HEK293 (cell line): ENCODE measurements around the gene SNAPC2.

Experiments
- HOXA7 ChIP-seq: sonication (generic); formaldehyde crosslinking; IDR thresholded peaks from 2 replicates; pipeline ENCODE4 v1.8.1; 2022; ENCODE audit warnings: missing genetic modification reagents, borderline replicate concordance
- IKZF3 ChIP-seq: fragments of 450-650 bp; IDR thresholded peaks from 2 replicates; pipeline ENCODE4 v1.5.0; 2018; ENCODE audit warnings: missing biosample characterization, mild to moderate bottlenecking, missing genetic modification characterization, moderate library complexity
- KLF1 ChIP-seq: fragments of 450-650 bp; formaldehyde crosslinking; IDR thresholded peaks from 2 replicates; pipeline ENCODE4 v1.5.1; 2016; ENCODE audit warnings: missing biosample characterization, missing genetic modification characterization
- KLF16 ChIP-seq: fragments of 450-650 bp; formaldehyde crosslinking; IDR thresholded peaks from 2 replicates; pipeline ENCODE4 v1.5.1; 2017; ENCODE audit warnings: missing biosample characterization, missing genetic modification characterization
- KLF8 ChIP-seq: fragments of 450-650 bp; formaldehyde crosslinking; IDR thresholded peaks from 2 replicates; pipeline ENCODE4 v1.5.1; 2016; ENCODE audit warnings: missing biosample characterization, missing genetic modification characterization
- MEIS1 ChIP-seq: sonication (generic); formaldehyde crosslinking; IDR thresholded peaks from 2 replicates; pipeline ENCODE4 v1.8.1; 2022; ENCODE audit warnings: missing genetic modification reagents, mild to moderate bottlenecking, borderline replicate concordance
- PRDM10 ChIP-seq: fragments of 450-650 bp; formaldehyde crosslinking; IDR thresholded peaks from 2 replicates; pipeline ENCODE4 v1.5.1; 2016; ENCODE audit warnings: missing biosample characterization, missing genetic modification characterization
- SCRT1 ChIP-seq: fragments of 450-650 bp; formaldehyde crosslinking; IDR thresholded peaks from 2 replicates; pipeline ENCODE4 v1.5.1; 2016; ENCODE audit warnings: missing biosample characterization, missing genetic modification characterization, borderline replicate concordance
- SETDB1 ChIP-seq: IDR thresholded peaks from one replicate; pipeline ENCODE4 v1.6.1; 2017; ENCODE audit warnings: mild to moderate bottlenecking, low read length, moderate library complexity, mixed read lengths; ENCODE audit not compliant: insufficient read length
- SP2 ChIP-seq: fragments of 450-650 bp; formaldehyde crosslinking; IDR thresholded peaks from 2 replicates; pipeline ENCODE4 v1.5.1; 2016; ENCODE audit warnings: missing biosample characterization, missing genetic modification characterization
- SP3 ChIP-seq: fragments of 450-650 bp; formaldehyde crosslinking; IDR thresholded peaks from 2 replicates; pipeline ENCODE4 v1.5.1; 2016; ENCODE audit warnings: missing biosample characterization, missing genetic modification characterization
- ZBTB21 ChIP-seq: fragments of 450-650 bp; formaldehyde crosslinking; IDR thresholded peaks from 2 replicates; pipeline ENCODE4 v1.5.1; 2017; ENCODE audit warnings: missing biosample characterization, missing genetic modification characterization
- ZBTB48 ChIP-seq: fragments of 450-650 bp; formaldehyde crosslinking; IDR thresholded peaks from 2 replicates; pipeline ENCODE4 v1.5.1; 2016; ENCODE audit warnings: missing biosample characterization, missing genetic modification characterization
- ZNF223 ChIP-seq: fragments of 450-650 bp; formaldehyde crosslinking; IDR thresholded peaks from 2 replicates; pipeline ENCODE4 v1.5.1; 2016; ENCODE audit warnings: missing biosample characterization, missing genetic modification characterization
- ZNF292 ChIP-seq: fragments of 450-650 bp; formaldehyde crosslinking; IDR thresholded peaks from 2 replicates; pipeline ENCODE4 v1.5.1; 2016; ENCODE audit warnings: low read depth, missing biosample characterization, missing genetic modification characterization, borderline replicate concordance
- ZNF302 ChIP-seq: fragments of 450-650 bp; formaldehyde crosslinking; IDR thresholded peaks from 2 replicates; pipeline ENCODE4 v1.5.1; 2016; ENCODE audit warnings: missing biosample characterization, missing genetic modification characterization, low read depth
- ZNF366 ChIP-seq: fragments of 450-650 bp; formaldehyde crosslinking; conservative IDR thresholded peaks from 2 replicates; pipeline ENCODE4 v1.5.1; 2016; ENCODE audit warnings: missing biosample characterization, missing genetic modification characterization
- ZNF449 ChIP-seq: fragments of 450-650 bp; formaldehyde crosslinking; IDR thresholded peaks from 2 replicates; pipeline ENCODE4 v1.5.1; 2017; ENCODE audit warnings: missing biosample characterization, mild to moderate bottlenecking, missing genetic modification characterization, moderate library complexity
- ZNF510 ChIP-seq: fragments of 450-650 bp; formaldehyde crosslinking; IDR thresholded peaks from 2 replicates; pipeline ENCODE4 v1.5.1; 2018; ENCODE audit warnings: mild to moderate bottlenecking, missing genetic modification characterization, missing biosample characterization; ENCODE audit not compliant: insufficient replicate concordance
- ZNF514 ChIP-seq: fragments of 450-650 bp; formaldehyde crosslinking; IDR thresholded peaks from 2 replicates; pipeline ENCODE4 v1.5.1; 2016; ENCODE audit warnings: missing biosample characterization, missing genetic modification characterization
- ZNF544 ChIP-seq: fragments of 450-650 bp; formaldehyde crosslinking; IDR thresholded peaks from 2 replicates; pipeline ENCODE4 v1.5.0; 2017; ENCODE audit warnings: missing biosample characterization, missing genetic modification characterization
- ZNF596 ChIP-seq: fragments of 450-650 bp; IDR thresholded peaks from 2 replicates; pipeline ENCODE4 v1.5.0; 2018; ENCODE audit warnings: missing biosample characterization, mild to moderate bottlenecking, missing genetic modification characterization, moderate library complexity
- ZNF610 ChIP-seq: fragments of 450-650 bp; formaldehyde crosslinking; IDR thresholded peaks from 2 replicates; pipeline ENCODE4 v1.5.1; 2016; ENCODE audit warnings: missing biosample characterization, missing genetic modification characterization, borderline replicate concordance
- ZNF621 ChIP-seq: fragments of 450-650 bp; formaldehyde crosslinking; IDR thresholded peaks from 2 replicates; pipeline ENCODE4 v1.5.1; 2017; ENCODE audit warnings: missing biosample characterization, missing genetic modification characterization
- ZNF623 ChIP-seq: fragments of 450-650 bp; formaldehyde crosslinking; IDR thresholded peaks from 2 replicates; pipeline ENCODE4 v1.5.1; 2016; ENCODE audit warnings: missing biosample characterization, missing genetic modification characterization
- ZNF664 ChIP-seq: fragments of 450-650 bp; formaldehyde crosslinking; IDR thresholded peaks from 2 replicates; pipeline ENCODE4 v1.5.1; 2016; ENCODE audit warnings: missing biosample characterization, missing genetic modification characterization
- ZNF677 ChIP-seq: fragments of 450-650 bp; IDR thresholded peaks from 2 replicates; pipeline ENCODE4 v1.5.0; 2018; ENCODE audit warnings: missing biosample characterization, mild to moderate bottlenecking, missing genetic modification characterization, moderate library complexity
- ZNF701 ChIP-seq: fragments of 450-650 bp; formaldehyde crosslinking; IDR thresholded peaks from 2 replicates; pipeline ENCODE4 v1.5.1; 2016; ENCODE audit warnings: missing biosample characterization, missing genetic modification characterization
- ZNF76 ChIP-seq: fragments of 450-650 bp; formaldehyde crosslinking; IDR thresholded peaks from 2 replicates; pipeline ENCODE4; 2016; ENCODE audit warnings: low read depth, missing biosample characterization, missing genetic modification characterization, borderline replicate concordance
- ZNF843 ChIP-seq: fragments of 450-650 bp; formaldehyde crosslinking; IDR thresholded peaks from 2 replicates; pipeline ENCODE4 v1.5.1; 2016; ENCODE audit warnings: missing biosample characterization, missing genetic modification characterization
- TF ChIP-seq, protein P1 (sequence below): fragments of 450-650 bp; IDR thresholded peaks from 2 replicates; pipeline ENCODE4 v1.5.1; 2018; ENCODE audit warnings: missing biosample characterization, missing genetic modification characterization
- TF ChIP-seq, protein P2 (sequence below): fragments of 450-650 bp; formaldehyde crosslinking; IDR thresholded peaks from 2 replicates; pipeline ENCODE4 v1.5.1; 2017; ENCODE audit warnings: missing biosample characterization, missing genetic modification characterization

The SNAPC2 gene

GRCh38 chr19:7871437-7872305 is 48.5 kb upstream of the SNAPC2 start (continued):
- TF ChIP-seq, protein P1, sequence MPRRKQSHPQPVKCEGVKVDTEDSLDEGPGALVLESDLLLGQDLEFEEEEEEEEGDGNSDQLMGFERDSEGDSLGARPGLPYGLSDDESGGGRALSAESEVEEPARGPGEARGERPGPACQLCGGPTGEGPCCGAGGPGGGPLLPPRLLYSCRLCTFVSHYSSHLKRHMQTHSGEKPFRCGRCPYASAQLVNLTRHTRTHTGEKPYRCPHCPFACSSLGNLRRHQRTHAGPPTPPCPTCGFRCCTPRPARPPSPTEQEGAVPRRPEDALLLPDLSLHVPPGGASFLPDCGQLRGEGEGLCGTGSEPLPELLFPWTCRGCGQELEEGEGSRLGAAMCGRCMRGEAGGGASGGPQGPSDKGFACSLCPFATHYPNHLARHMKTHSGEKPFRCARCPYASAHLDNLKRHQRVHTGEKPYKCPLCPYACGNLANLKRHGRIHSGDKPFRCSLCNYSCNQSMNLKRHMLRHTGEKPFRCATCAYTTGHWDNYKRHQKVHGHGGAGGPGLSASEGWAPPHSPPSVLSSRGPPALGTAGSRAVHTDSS (tag by site-specific recombination) = no peak
- TF ChIP-seq ZNF366 (tag by site-specific recombination) (peak; percentile 96), SP2 (tag by site-specific recombination) (peak; percentile 91), KLF16 (peak; percentile 75), ZNF76 (tag by site-specific recombination) (no peak), ZNF510 (no peak), ZNF223 (tag by site-specific recombination) (no peak), KLF8 (peak; percentile 99), ZNF544 (tag by site-specific recombination) (no peak), ZNF621 (tag by site-specific recombination) (no peak), ZNF843 (no peak), ZNF292 (tag by site-specific recombination) (no peak), ZNF302 (tag by site-specific recombination) (no peak), ZNF449 (tag by site-specific recombination) (no peak), ZBTB48 (tag by site-specific recombination) (no peak), ZNF677 (tag by site-specific recombination) (no peak), MEIS1 (CRISPR knock-in tag) (no peak), ZNF596 (tag by site-specific recombination) (no peak), HOXA7 (CRISPR knock-in tag) (no peak), SP3 (tag by site-specific recombination) (peak; percentile 96), SETDB1 (no peak), ZNF514 (tag by site-specific recombination) (no peak), IKZF3 (tag by site-specific recombination) (peak; percentile 88), ZNF701 (tag by site-specific recombination) (no peak), KLF1 (tag by site-specific recombination) (peak; percentile 91), SCRT1 (tag by site-specific recombination) (no peak), ZBTB21 (tag by site-specific recombination) (no peak), ZNF623 (no peak), ZNF610 (tag by site-specific recombination) (peak; percentile 82; the same call in 1 of the 2 replicates), ZNF664 (tag by site-specific recombination) (no peak), PRDM10 (tag by site-specific recombination) (0 out of 2 replicates have a peak, but pooled peaks have one; percentile 32)
- TF ChIP-seq, protein P2, sequence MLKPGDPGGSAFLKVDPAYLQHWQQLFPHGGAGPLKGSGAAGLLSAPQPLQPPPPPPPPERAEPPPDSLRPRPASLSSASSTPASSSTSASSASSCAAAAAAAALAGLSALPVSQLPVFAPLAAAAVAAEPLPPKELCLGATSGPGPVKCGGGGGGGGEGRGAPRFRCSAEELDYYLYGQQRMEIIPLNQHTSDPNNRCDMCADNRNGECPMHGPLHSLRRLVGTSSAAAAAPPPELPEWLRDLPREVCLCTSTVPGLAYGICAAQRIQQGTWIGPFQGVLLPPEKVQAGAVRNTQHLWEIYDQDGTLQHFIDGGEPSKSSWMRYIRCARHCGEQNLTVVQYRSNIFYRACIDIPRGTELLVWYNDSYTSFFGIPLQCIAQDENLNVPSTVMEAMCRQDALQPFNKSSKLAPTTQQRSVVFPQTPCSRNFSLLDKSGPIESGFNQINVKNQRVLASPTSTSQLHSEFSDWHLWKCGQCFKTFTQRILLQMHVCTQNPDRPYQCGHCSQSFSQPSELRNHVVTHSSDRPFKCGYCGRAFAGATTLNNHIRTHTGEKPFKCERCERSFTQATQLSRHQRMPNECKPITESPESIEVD (tag by site-specific recombination) = no peak
